HG03139 (cell line): Measurements from ENCODE around the gene TUBAL3.
"Not testable (repeated sequence)": the region's sequence is repeated elsewhere in the genome, so short reads cannot be mapped to it uniquely, and the experiment has no call there.

Source experiments
- ATAC-seq: cut with Tn5 transposase; IDR thresholded peaks from one replicate; pipeline ENCODE4 v1.9.1; 2021; ENCODE audit not compliant: unreplicated experiment

Gene TUBAL3

DNA sequence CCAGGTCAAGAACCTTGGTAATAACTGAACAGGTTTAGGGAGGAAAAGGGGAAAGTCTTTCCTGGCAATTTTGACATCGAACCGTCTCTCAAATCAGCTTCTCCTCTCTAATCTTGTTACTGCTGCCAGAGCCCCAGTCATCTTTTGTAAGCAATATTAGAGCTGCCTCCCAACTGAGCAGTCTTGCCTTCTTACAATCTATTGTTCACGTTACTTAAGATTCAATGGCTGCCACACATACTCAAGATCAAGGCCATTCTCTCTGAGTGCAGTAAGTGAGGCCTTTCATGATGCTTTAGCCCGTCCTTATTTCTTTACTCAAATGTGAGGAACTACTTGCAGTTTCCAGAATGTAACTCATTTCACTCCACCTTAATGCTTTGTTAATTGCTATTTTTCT, 20.1 kb upstream of the TUBAL3 start:
- no peak for ATAC-seq

GRCh38 chr10:5423771-5424170, 19.1 kb upstream of the TUBAL3 start:
- ATAC-seq, result no peak

DNA sequence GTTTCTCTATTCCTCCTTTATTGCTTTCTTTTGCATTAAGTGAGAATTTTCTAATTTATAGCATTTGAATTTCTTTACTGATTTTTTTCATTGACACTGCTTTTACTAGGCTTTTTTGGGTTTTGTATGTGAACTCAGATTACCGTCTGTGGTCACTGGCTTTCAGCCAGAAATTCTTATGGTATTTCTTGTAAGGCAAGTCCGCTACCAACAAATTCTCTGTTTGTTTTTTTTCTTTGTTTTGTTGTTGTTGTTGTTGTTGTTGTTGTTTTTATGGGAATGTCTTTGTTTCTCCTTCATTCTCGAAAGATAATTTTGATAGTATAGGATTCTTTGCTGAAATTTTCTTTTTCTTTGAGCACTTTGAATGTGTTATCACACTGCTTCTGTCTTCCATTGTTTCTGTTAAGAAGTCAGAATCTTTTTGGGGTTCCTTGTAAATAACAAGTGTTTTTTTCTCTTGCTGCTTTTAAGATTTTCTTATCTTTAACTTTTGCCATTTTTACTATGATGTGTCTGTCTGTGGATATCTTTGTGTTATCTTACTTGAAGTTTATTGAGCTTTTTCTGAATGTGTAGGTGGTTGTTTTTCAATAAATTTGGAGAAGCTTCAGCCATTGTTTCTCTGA, 15.0 kb upstream of the TUBAL3 start:
- ATAC-seq, result no peak

DNA sequence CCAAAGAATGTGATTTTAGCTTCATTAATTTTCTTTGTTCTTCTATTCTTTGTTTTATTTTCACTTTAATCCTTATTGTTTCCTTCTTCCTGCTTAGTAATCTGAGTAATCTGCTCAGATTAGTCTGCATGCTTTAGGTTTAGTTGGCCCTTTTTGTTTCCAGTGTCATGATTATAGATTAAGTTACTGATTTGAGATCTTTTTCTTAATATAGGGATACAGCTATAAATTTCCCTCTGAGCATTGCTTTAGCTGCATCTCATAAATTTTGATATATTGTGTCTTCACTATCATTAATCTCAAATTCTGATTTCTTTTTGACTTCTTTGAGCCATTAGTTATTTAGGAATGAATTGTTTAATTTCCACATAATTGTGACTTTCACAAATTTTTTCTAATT, 14.0 kb upstream of the TUBAL3 start:
- ATAC-seq, result no peak

GRCh38 chr10:5416981-5417380, 12.4 kb upstream of the TUBAL3 start:
- ATAC-seq, result no peak

DNA sequence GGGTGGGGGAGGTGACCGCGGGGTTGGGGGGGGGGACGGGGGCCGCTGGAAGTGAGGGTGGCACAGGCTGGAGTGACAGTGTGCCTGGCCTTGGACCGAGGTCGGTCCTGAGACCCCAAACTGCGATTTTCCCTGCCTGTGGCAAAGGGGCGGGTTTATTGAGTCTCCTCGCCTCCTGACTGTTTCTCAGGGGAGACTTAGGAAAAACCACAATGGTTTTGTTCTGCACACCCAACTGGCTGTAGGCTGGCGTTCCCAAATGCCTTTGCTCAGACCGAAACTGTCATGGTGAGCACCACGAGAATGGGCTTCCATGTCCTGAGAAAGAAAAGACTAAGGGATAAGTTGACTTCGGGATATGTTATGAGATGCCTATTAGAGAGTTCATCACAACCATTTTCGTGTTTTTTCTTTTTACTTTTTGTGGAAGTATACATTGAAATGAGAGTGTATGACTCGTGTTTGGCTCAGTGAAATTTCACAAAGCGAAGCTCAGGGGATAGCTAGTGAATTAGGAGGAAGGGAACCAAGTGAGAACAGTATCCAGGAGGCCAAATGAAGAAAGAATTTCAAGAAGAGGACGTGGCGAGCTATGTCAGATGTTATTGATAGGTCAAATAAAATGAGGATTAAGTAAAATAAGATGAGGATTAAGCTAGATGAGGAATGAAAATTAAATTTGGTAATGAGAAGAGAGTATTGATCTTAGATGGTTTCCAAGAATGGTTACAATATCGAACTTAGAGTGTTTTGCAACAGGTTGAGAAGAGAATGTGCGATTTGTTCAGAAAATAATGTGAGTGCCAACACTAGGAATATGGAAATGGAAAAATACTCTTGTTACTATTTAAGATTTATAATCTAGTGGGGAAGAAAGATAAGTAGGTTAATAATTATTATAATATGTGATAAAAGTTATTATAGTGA, 8.6 kb upstream of the TUBAL3 start:
- ATAC-seq, result no peak

- peak; percentile 98 for ATAC-seq
Observed at GRCh38 chr10:5412277-5412941, 7.8 kb upstream of the TUBAL3 start, which contains the start of gene NET1. NET1 (plus strand) TSS chr10:5412557; CDS start chr10:5412693, 136 bp downstream.

DNA sequence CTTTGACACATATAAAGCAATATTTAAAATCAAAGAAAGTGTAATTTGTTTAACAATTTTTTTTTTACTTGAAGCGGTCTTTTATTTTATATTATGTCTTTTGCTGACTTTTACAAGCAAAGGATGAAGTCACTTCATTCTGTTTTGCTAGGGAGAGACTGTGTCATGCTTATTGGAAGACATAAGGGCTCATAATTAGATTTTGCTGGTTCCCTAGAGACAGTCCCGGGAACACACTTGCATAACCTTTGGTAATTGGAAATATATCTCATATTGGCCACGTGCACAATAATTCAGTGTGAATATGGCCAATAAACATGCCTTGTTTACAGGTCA, 7.3 kb upstream of the TUBAL3 start:
- ATAC-seq, result peak; percentile 7

DNA sequence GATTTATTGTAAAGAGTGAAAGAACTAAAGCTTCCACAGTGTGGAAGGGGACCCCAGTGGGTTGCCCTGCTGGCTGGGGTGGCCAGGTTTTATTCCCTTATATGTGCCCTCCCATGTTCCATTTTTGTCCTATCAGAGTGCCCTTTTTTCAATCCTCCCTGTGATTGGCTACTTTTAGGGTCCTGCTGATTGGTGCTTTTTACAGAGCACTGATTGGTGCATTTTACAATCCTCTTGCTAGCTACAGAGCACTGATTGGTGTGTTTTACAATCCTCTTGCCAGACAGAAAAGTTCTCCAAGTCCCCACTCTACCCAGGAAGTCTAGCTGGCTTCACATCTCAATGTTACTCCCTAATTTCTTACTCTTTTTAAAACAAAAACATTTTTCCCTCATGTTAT, 6.2 kb upstream of the TUBAL3 start:
- not testable (repeated sequence) for ATAC-seq

GRCh38 chr10:5406918-5407317, 2.3 kb upstream of the TUBAL3 start:
- ATAC-seq, result no peak

DNA sequence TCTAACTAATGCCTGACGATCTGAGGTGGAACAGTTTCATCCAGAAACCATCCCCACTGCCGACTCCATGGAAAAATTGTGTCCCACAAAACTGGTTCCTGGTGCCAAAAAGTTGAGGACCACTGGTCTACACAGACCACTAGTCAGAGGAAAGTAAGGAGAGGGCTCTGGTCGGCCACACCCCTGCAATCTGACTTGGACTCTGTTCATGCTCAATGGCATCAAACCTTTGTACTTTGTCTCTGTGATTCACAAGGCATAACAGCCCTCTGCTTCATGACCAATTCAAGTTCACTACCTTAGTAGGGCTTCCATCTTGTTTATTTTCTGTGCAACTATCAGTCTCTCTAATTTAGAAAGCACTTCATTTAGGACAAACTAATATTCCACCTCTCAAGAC, 1.8 kb downstream of the TUBAL3 start:
- no peak for ATAC-seq

- ATAC-seq, result no peak
Observed at GRCh38 chr10:5400468-5401240, 4.0 kb downstream of the TUBAL3 start.

- no peak for ATAC-seq
Observed at GRCh38 chr10:5399332-5399731, 5.3 kb downstream of the TUBAL3 start.

GRCh38 chr10:5396556-5397300, 7.9 kb downstream of the TUBAL3 start:
- ATAC-seq, result no peak

DNA sequence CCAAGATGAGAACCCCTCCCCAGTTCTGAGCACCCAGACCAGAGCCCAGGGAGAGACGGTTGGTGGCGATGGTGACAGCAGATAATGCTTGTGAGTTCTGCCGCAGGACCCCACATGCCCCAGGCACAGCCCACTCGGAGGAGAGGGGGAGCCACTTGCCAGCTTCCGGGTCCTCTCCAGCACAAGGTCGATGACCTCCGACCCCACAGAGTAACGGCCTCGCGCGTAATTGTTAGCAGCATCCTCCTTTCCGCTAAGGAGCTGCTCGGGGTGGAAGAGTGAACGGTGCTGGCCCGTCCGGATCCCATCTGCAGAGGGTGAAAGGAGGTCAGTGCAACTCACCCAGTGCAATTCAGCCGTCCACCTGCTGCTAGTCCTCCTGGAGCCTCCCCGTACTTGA, 9.5 kb downstream of the TUBAL3 start:
- no peak for ATAC-seq

- no peak for ATAC-seq
Observed at GRCh38 chr10:5393529-5393928, 11.1 kb downstream of the TUBAL3 start.

GRCh38 chr10:5391790-5392189, 12.8 kb downstream of the TUBAL3 start:
- no peak for ATAC-seq

- no peak for ATAC-seq
Observed at GRCh38 chr10:5390607-5391205, 13.9 kb downstream of the TUBAL3 start.

GRCh38 chr10:5387169-5387568, 17.5 kb downstream of the TUBAL3 start:
- no peak for ATAC-seq

DNA sequence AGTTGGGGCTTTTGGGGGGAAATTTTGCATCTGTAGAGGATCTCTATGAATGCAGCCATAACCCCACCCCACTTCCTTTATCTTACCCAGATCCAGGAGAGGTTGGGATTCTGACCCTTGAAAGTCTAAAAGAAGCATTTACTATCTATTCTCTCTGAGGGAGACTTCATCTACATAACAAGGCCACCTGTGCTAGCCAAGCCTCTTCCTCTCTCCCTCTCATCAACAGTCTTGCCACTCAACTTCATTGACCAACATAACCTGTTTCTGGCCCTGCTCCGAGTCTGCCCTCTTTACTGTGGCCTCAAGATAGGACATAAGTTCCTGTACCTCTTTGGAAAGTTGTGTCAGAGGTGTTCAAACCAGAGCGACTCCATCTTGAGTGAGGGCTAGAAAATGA, 19.4 kb downstream of the TUBAL3 start:
- ATAC-seq, result no peak
